Astrocyte (in vitro differentiated cells and primary cell): Measurements from ENCODE around the gene CSRNP3.

Experiments used
- EZH2 ChIP-seq: IDR thresholded peaks from 2 replicates; pipeline ENCODE4 v1.6.1; 2012; ENCODE audit warnings: mild to moderate bottlenecking, low read length, inconsistent platforms; ENCODE audit not compliant: insufficient read depth
- TF ChIP-seq, protein P1 (sequence below): IDR thresholded peaks from 2 replicates; pipeline ENCODE4 v1.5.1; 2011; ENCODE audit warnings: low read depth, mild to moderate bottlenecking, inconsistent platforms, low read length, moderate library complexity; ENCODE audit not compliant: insufficient read depth

DNA sequence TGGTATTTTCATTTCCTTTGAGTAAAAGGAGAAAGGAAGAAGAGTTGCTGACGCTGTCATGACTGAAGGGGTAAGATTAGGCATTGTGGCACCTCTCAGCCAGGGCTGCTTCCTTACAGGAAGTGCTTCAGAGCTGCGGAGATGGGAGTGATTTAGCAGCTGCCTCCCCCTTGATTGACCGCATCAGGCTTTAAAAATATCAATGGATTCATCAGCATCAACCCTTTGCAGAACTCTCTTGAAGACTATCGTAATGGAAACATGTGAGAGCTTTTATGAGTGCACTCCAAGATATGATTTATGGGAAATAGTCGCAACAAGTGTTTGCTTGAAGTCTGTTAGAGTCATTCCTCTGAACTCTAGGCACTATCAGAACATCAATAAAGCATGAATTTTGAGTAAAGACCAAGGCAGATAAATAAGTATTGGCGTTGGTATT lies 141.1 kb downstream of the CSRNP3 start:
- TF ChIP-seq, protein P1, sequence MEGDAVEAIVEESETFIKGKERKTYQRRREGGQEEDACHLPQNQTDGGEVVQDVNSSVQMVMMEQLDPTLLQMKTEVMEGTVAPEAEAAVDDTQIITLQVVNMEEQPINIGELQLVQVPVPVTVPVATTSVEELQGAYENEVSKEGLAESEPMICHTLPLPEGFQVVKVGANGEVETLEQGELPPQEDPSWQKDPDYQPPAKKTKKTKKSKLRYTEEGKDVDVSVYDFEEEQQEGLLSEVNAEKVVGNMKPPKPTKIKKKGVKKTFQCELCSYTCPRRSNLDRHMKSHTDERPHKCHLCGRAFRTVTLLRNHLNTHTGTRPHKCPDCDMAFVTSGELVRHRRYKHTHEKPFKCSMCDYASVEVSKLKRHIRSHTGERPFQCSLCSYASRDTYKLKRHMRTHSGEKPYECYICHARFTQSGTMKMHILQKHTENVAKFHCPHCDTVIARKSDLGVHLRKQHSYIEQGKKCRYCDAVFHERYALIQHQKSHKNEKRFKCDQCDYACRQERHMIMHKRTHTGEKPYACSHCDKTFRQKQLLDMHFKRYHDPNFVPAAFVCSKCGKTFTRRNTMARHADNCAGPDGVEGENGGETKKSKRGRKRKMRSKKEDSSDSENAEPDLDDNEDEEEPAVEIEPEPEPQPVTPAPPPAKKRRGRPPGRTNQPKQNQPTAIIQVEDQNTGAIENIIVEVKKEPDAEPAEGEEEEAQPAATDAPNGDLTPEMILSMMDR = no peak
- TF ChIP-seq EZH2 = no peak
